K562 (cell line): Measurements from ENCODE around the gene OCA2. TPM values are rescaled to one million over a fixed set of nuclear protein-coding genes. Genes with fewer than 3 reads are reported as not detected.

Source experiments
- ATAC-seq: fragments of 200-7000 bp; cut with Tn5 transposase; 3 replicates; pipeline ENCODE4 v1.9.1; 2020; ENCODE audit warnings: moderate library complexity
- BruUV-seq: library from RNA; stranded (reverse); fragments of 400-500 nt; replicated peaks from 2 replicates; lab custom pipeline; 2021; lab: Mats Ljungman, UMichigan
- CTCF ChIA-PET: fragments of 300-600 bp; formaldehyde crosslinking; extraction: SDS; loops from one replicate; lab custom pipeline; 2021; ENCODE audit warnings: low intra/inter-chr PET ratio; lab: Yijun Ruan, JAX
- POLR2A ChIA-PET: fragments of 300-600, 350-650 bp; sonication (Branson Sonifier 250); formaldehyde crosslinking; extraction: SDS; loops from one replicate; lab custom pipeline; 2021; ENCODE audit warnings: antibody characterized with exemption, inconsistent platforms; lab: Yijun Ruan, JAX
- DNase-seq, 4 experiments: peaks; one replicate each; pipeline versions ENCODE4 v3.0.0 to v3.0.0-alpha.2; 2011 to 2018; ENCODE audit warnings: low spot score in 3 of 4, mixed read lengths in 3 of 4; ENCODE audit errors: extremely low read depth in 1 of 4
- FAIRE-seq: peaks from 2 replicates; lab custom pipeline; 2011; peaks lifted over from hg19 to GRCh38; lab: Jason Lieb, UNC
- H2AFZ ChIP-seq: 2 replicates; pipeline ENCODE4 v1.6.0; 2011; ENCODE audit warnings: low read depth, low read length, control low read depth, inconsistent platforms
- H3K27ac ChIP-seq: fragments of 200-600 bp; 3 replicates; pipeline ENCODE4 v1.8.0; 2011; ENCODE audit warnings: low read depth, mild to moderate bottlenecking, control low read depth, inconsistent platforms, low read length, moderate library complexity, mixed read lengths; ENCODE audit errors: extremely low read depth
- H3K27me3 ChIP-seq, 2 experiments: fragments of 300-600 bp in 1 of 2; 2 replicates in 1 of 2; 3 replicates in 1 of 2; pipeline versions ENCODE4 v1.6.0 to v1.8.0; 2011; ENCODE audit warnings: inconsistent platforms in 2 of 2, low read length in 2 of 2, mild to moderate bottlenecking in 1 of 2, mixed read lengths in 1 of 2, moderate library complexity in 1 of 2; ENCODE audit not compliant: control insufficient read depth in 2 of 2, insufficient read depth in 2 of 2
- H3K36me3 ChIP-seq: fragments of 300-600 bp; 3 replicates; pipeline ENCODE4 v1.8.0; 2011; ENCODE audit warnings: mild to moderate bottlenecking, low read length, inconsistent platforms; ENCODE audit not compliant: control insufficient read depth, insufficient read depth
- H3K4me1 ChIP-seq, 2 experiments: fragments of 200-600 bp in 1 of 2; replicated peaks in 1 of 2; 2 replicates in 1 of 2; 3 replicates in 1 of 2; pipeline versions ENCODE4 v1.5.1 to v1.8.0; 2011; ENCODE audit warnings: inconsistent platforms in 2 of 2, low read length in 2 of 2, mild to moderate bottlenecking in 1 of 2, mixed read lengths in 1 of 2, moderate library complexity in 1 of 2; ENCODE audit not compliant: control insufficient read depth in 2 of 2, insufficient read depth in 2 of 2
- H3K4me2 ChIP-seq: 2 replicates; pipeline ENCODE4 v1.6.1; 2011; ENCODE audit warnings: low read length, control low read depth, inconsistent platforms, mixed read lengths; ENCODE audit not compliant: insufficient read depth
- H3K4me3 ChIP-seq: fragments of 200-600 bp; sonication (generic), shearing (Covaris generic); 2 replicates; pipeline ENCODE4 v1.5.1; 2016; ENCODE audit warnings: control low read depth, inconsistent platforms
- H3K79me2 ChIP-seq: fragments of 200-600 bp; 3 replicates; pipeline ENCODE4 v1.8.0; 2011; ENCODE audit warnings: low read length, inconsistent platforms; ENCODE audit not compliant: control insufficient read depth, insufficient read depth
- H3K9ac ChIP-seq, 2 experiments: 2 replicates each; pipeline versions ENCODE4 v1.6.0 to v1.6.1; 2011; ENCODE audit warnings: low read depth in 2 of 2, low read length in 2 of 2, control low read depth in 1 of 2, inconsistent platforms in 1 of 2, mild to moderate bottlenecking in 1 of 2, mixed read lengths in 1 of 2; ENCODE audit not compliant: insufficient read depth in 1 of 2
- H3K9me1 ChIP-seq: one replicate; pipeline ENCODE4 v1.6.0; 2011; ENCODE audit warnings: inconsistent platforms, mild to moderate bottlenecking, low read length, moderate library complexity; ENCODE audit not compliant: control insufficient read depth, insufficient read depth
- H3K9me3 ChIP-seq: replicated peaks from 2 replicates; pipeline ENCODE4 v1.5.1; 2011; ENCODE audit warnings: low read depth, low read length, inconsistent platforms; ENCODE audit not compliant: control insufficient read depth, insufficient read depth
- H4K20me1 ChIP-seq: replicated peaks from 2 replicates; pipeline ENCODE4 v1.6.1; 2011; ENCODE audit warnings: low read length, inconsistent platforms, mixed read lengths; ENCODE audit not compliant: control insufficient read depth, insufficient read depth
- BCL6 ChIP-seq: fragments of 250-450 bp; sonication (Bioruptor Pico); IDR thresholded peaks from 2 replicates; pipeline ENCODE4 v1.4.0; 2020
- DNMT1 ChIP-seq: fragments of 450-650 bp; IDR thresholded peaks from 2 replicates; pipeline ENCODE4 v1.6.1; 2016; ENCODE audit warnings: antibody characterized with exemption, mild to moderate bottlenecking
- FOXO4 ChIP-seq: fragments of 450-650 bp; formaldehyde crosslinking; IDR thresholded peaks from 2 replicates; pipeline ENCODE4 v1.4.0; 2020; ENCODE audit warnings: mild to moderate bottlenecking, moderate library complexity
- ZBTB1 ChIP-seq: sonication (generic); formaldehyde crosslinking; IDR thresholded peaks from 2 replicates; pipeline ENCODE4 v1.8.1; 2023; ENCODE audit warnings: missing genetic modification reagents, low read depth, mild to moderate bottlenecking, borderline replicate concordance
- ZBTB11 ChIP-seq, 3 experiments: fragments of 200-800 bp in 1 of 3; fragments of 250-450 bp in 1 of 3; fragments of 450-650 bp in 1 of 3; sonication (Bioruptor Pico) in 1 of 3; sonication (Bioruptor generic) in 1 of 3; formaldehyde crosslinking in 1 of 3; IDR thresholded peaks; 2 replicates each; pipeline versions ENCODE4 v1.6.1 to v1.8.0; 2016 to 2022; ENCODE audit warnings: mild to moderate bottlenecking in 2 of 3, missing genetic modification characterization in 2 of 3, missing compliant biosample characterization in 1 of 3, moderate library complexity in 1 of 3
- ZBTB7A ChIP-seq: IDR thresholded peaks from 2 replicates; pipeline ENCODE4 v1.6.1; 2011; ENCODE audit warnings: low read depth, mild to moderate bottlenecking, low read length, moderate library complexity, borderline replicate concordance; ENCODE audit not compliant: control insufficient read depth
- ZNF143 ChIP-seq: sonication (generic); formaldehyde crosslinking; IDR thresholded peaks from 2 replicates; pipeline ENCODE4 v1.9.0; 2022; ENCODE audit warnings: mild to moderate bottlenecking, missing genetic modification reagents
- ZNF407 ChIP-seq: fragments of 450-650 bp; IDR thresholded peaks from 2 replicates; pipeline ENCODE4 v1.6.1; 2016; ENCODE audit warnings: low read depth
- ZNF764 ChIP-seq: fragments of 250-450 bp; sonication (Bioruptor Pico); IDR thresholded peaks from 2 replicates; pipeline ENCODE4 v1.4.0; 2020; ENCODE audit warnings: low read depth, mild to moderate bottlenecking, moderate library complexity
- WGBS: fragments of 100-300 bp; shearing (Covaris generic); methylation state at CpG from one replicate; pipeline ENCODE4 v1.1.6; 2016; ENCODE audit warnings: low coverage, mixed read lengths; ENCODE audit not compliant: insufficient coverage; ENCODE audit errors: missing lambda C conversion rate; 5-methylcytosine and 5-hydroxymethylcytosine counted together
- in situ Hi-C: fragments of 300-500 bp; cut with MboI; formaldehyde crosslinking; loops from 4 replicates; pipeline ENCODE4 v1.15.0; 2018; ENCODE audit warnings: inconsistent platforms, mixed read lengths
- intact Hi-C: fragments of 100-400 bp; cut with micrococcal nuclease; formaldehyde crosslinking; loops from 2 replicates; pipeline ENCODE4 v1.14.2; 2022
- polyA plus RNA-seq, 8 experiments: library from polyadenylated mRNA; depleted of rRNA in 4 of 8; stranded (reverse) in 5 of 8; unstranded in 3 of 8; fragments of >200 nt; fragmentation: Nextera tagmentation in 2 of 8; fragmentation: Illumina TruSeq in 1 of 8; extraction: Ambion mirVana in 2 of 8; extraction: Trizol in 1 of 8; gene quantifications; 2 replicates each; pipeline versions ENCODE4 v1.2.1 to v1.2.3, GENCODE V29; 2011 to 2014; ENCODE audit warnings: inconsistent platforms in 1 of 8, missing spikeins in 1 of 8
- total RNA-seq, 7 experiments: library from RNA; depleted of rRNA in 6 of 7; stranded (reverse); fragments of >200 nt in 6 of 7; fragmentation: Illumina TruSeq in 2 of 7; extraction: Trizol in 2 of 7; gene quantifications; 2 replicates each; pipeline versions ENCODE4 v1.2.1 to v1.2.3, GENCODE V29; 2011 to 2021; ENCODE audit warnings: low replicate concordance in 1 of 7

The OCA2 gene
- total and polyA plus RNA-seq, 9 of the 15 experiments (the other 6 are each of a cell fraction or from before 2014, with no cell fraction given) = 0.07 to 0.59 (median 0.17) TPM; not detected in 1

- Histone ChIP-seq H3K27ac (no peak overlapping the region), H3K9me1 (no peaks in the 10 kb centered on the region), H3K4me1 (no peaks in the 10 kb centered on the region), H4K20me1 (no peaks in the 10 kb centered on the region), H3K79me2 (no peaks in the 10 kb centered on the region), H3K4me2 (no peak overlapping the region), H3K9ac (no peak overlapping the region), H3K9me3 (no peaks in the 10 kb centered on the region), H2AFZ (no peak overlapping the region), H3K27me3 (peaks cover 6 to 35% of the 10 kb centered on the region in 2 experiments; a peak in 4 of 5 replicates), H3K4me3 (no peak overlapping the region), H3K36me3 (no peaks in the 10 kb centered on the region)
- in situ Hi-C loops (no loop called here), intact Hi-C loops (no loop called here)
- FAIRE-seq = no peak
- ATAC-seq = no peak
- ChIA-PET CTCF (no interaction called here), POLR2A (interaction anchor here (0.6 kb wide), 1 partner anchor 1322 kb away, joined by 3 read pairs; no protein-coding TSS in a partner anchor)
- no TSS peak for BruUV-seq
- under 1% methylated on average over 10 of the region's 10 CpGs for whole genome bisulfite sequencing
- DNase-seq = no peak
- TF ChIP-seq BCL6 (CRISPR knock-in tag) (no peak), ZNF764 (no peak), ZNF407 (no peak), ZBTB11 (CRISPR knock-in tag; IDR thresholded peaks at IDR 0.05) (no peak), ZBTB1 (no peak), ZNF143 (CRISPR knock-in tag) (no peak), DNMT1 (no peak), FOXO4 (CRISPR knock-in tag) (no peak), ZBTB7A (no peak)
These were observed 105.6 kb downstream of the OCA2 start for GRCh38 chr15:27993544-27993943.
